OCI-LY7 (cell line): ENCODE results near the gene KNG1. TPM values are rescaled to one million over a fixed set of nuclear protein-coding genes. Genes with fewer than 3 reads are reported as not detected.

ENCODE experiments used
- BruUV-seq: library from RNA; stranded (reverse); fragments of 400-500 nt; replicated peaks from 2 replicates; lab custom pipeline; 2021; lab: Mats Ljungman, UMichigan
- CTCF ChIA-PET: fragments of 300-600 bp; sonication (Branson Sonifier 250); formaldehyde crosslinking; loops from one replicate; lab custom pipeline; 2022; ENCODE audit warnings: antibody characterized with exemption; ENCODE audit not compliant: unreplicated experiment; lab: Charles Lee
- POLR2A ChIA-PET: fragments of 300-600 bp; sonication (Branson Sonifier 250); formaldehyde crosslinking; loops from one replicate; lab custom pipeline; 2022; ENCODE audit warnings: antibody characterized with exemption; lab: Charles Lee
- DNase-seq: peaks from one replicate; pipeline ENCODE4 v3.0.0-alpha.2; 2015; ENCODE audit warnings: low spot score
- H2AFZ ChIP-seq: fragments of 200-600 bp; sonication (generic), shearing (Covaris generic); 2 replicates; pipeline ENCODE4 v1.6.1; 2014; ENCODE audit warnings: mild to moderate bottlenecking, antibody characterized with exemption, low read length, moderate library complexity
- H3K27ac ChIP-seq: fragments of 200-600 bp; sonication (generic); 2 replicates; pipeline ENCODE4 v1.5.1; 2014; ENCODE audit warnings: mixed run types, low read depth, mild to moderate bottlenecking, moderate library complexity, low read length, inconsistent platforms; ENCODE audit not compliant: poor library complexity, severe bottlenecking
- H3K36me3 ChIP-seq: fragments of 200-600 bp; sonication (generic); 2 replicates; pipeline ENCODE4 v1.6.1; 2014; ENCODE audit warnings: mild to moderate bottlenecking, antibody characterized with exemption, low read length, moderate library complexity, mixed read lengths; ENCODE audit not compliant: insufficient read depth
- H3K4me1 ChIP-seq: fragments of 200-600 bp; sonication (generic); 2 replicates; pipeline ENCODE4 v1.5.1; 2014; ENCODE audit warnings: mild to moderate bottlenecking, low read length; ENCODE audit not compliant: insufficient read depth, poor library complexity, severe bottlenecking
- H3K4me2 ChIP-seq: fragments of 200-600 bp; sonication (generic); 2 replicates; pipeline ENCODE4 v1.6.1; 2014; ENCODE audit warnings: mild to moderate bottlenecking, low read length
- H3K4me3 ChIP-seq: fragments of 200-600 bp; sonication (generic); 2 replicates; pipeline ENCODE4 v1.5.1; 2014; ENCODE audit warnings: mild to moderate bottlenecking, low read depth, low read length; ENCODE audit not compliant: poor library complexity, severe bottlenecking
- H3K79me2 ChIP-seq: fragments of 200-600 bp; sonication (generic); 2 replicates; pipeline ENCODE4 v1.6.1; 2016; ENCODE audit warnings: low read depth, mild to moderate bottlenecking, low read length, moderate library complexity, mixed read lengths; ENCODE audit not compliant: insufficient read depth
- H3K9me2 ChIP-seq: fragments of 200-600 bp; sonication (generic); 2 replicates; pipeline ENCODE4 v1.6.1; 2016; ENCODE audit warnings: mild to moderate bottlenecking, low read length, mixed read lengths; ENCODE audit not compliant: insufficient read depth
- H3K9me3 ChIP-seq: fragments of 200-600 bp; sonication (generic); 2 replicates; pipeline ENCODE4 v1.6.1; 2014; ENCODE audit warnings: mild to moderate bottlenecking, mixed run types, low read length, mixed read lengths
- H4K20me1 ChIP-seq: fragments of 200-600 bp; sonication (generic); 2 replicates; pipeline ENCODE4 v1.6.1; 2014; ENCODE audit warnings: mild to moderate bottlenecking, antibody characterized with exemption, low read length, moderate library complexity, mixed read lengths; ENCODE audit not compliant: insufficient read depth
- CTCF ChIP-seq: fragments of 200-600 bp; sonication (generic); conservative IDR thresholded peaks from 2 replicates; pipeline ENCODE4 v1.5.1; 2014; ENCODE audit warnings: mild to moderate bottlenecking, antibody characterized with exemption, low read length, moderate library complexity, mixed read lengths
- EZH2phosphoT487 ChIP-seq: fragments of 200-600 bp; sonication (generic); IDR thresholded peaks from 2 replicates; pipeline ENCODE4 v1.6.1; 2018; ENCODE audit warnings: low read depth, borderline replicate concordance, mild to moderate bottlenecking, mixed run types, antibody characterized with exemption, low read length, moderate library complexity, mixed read lengths
- intact Hi-C: fragments of 100-400 bp; cut with micrococcal nuclease; formaldehyde crosslinking; loops from one replicate; pipeline ENCODE4 v1.10.0; 2022; ENCODE audit not compliant: unreplicated experiment
- total RNA-seq, 2 experiments: library from RNA; depleted of rRNA in 1 of 2; stranded (reverse); fragments of >200 nt in 1 of 2; shearing (Covaris generic) in 1 of 2; gene quantifications; 2 replicates each; pipeline ENCODE4 v1.2.3, GENCODE V29; 2014 to 2022

The KNG1 gene
- total RNA-seq, 2 experiments from 2014 or later = not detected

GRCh38 chr3:186743666-186744065 is 26.5 kb downstream of the KNG1 start:
- CTCF ChIA-PET = no interaction called here
- H3K4me2 ChIP-seq = no peak overlapping the region
- H3K27ac ChIP-seq = no peak overlapping the region
- no peak overlapping the region for H2AFZ ChIP-seq
- no peaks in the 10 kb centered on the region for H4K20me1 ChIP-seq
- H3K4me3 ChIP-seq = no peak overlapping the region
- POLR2A ChIA-PET = interaction anchor here (0.6 kb wide), 1 partner anchor 40 kb away, joined by 3 read pairs; no protein-coding TSS in a partner anchor
- DNase-seq = no peak
- intact Hi-C loops = no loop called here
- no peaks in the 10 kb centered on the region for H3K9me2 ChIP-seq
- no peaks in the 10 kb centered on the region for H3K79me2 ChIP-seq
- H3K4me1 ChIP-seq = no peaks in the 10 kb centered on the region
- H3K9me3 ChIP-seq = no peaks in the 10 kb centered on the region
- BruUV-seq = no TSS peak
- H3K36me3 ChIP-seq = no peaks in the 10 kb centered on the region
- TF ChIP-seq CTCF = no peak
- no peak for TF ChIP-seq EZH2phosphoT487

- ChIA-PET CTCF (no interaction called here), POLR2A (interaction anchor here (0.6 kb wide), 1 partner anchor 37 kb away, joined by 3 read pairs; no protein-coding TSS in a partner anchor)
- Histone ChIP-seq H2AFZ (no peak overlapping the region), H3K9me3 (no peaks in the 10 kb centered on the region), H4K20me1 (no peaks in the 10 kb centered on the region), H3K79me2 (no peaks in the 10 kb centered on the region), H3K36me3 (no peaks in the 10 kb centered on the region), H3K4me2 (no peak overlapping the region), H3K4me1 (no peaks in the 10 kb centered on the region), H3K9me2 (no peaks in the 10 kb centered on the region), H3K4me3 (no peak overlapping the region), H3K27ac (no peak overlapping the region)
- BruUV-seq = no TSS peak
- no peak for TF ChIP-seq EZH2phosphoT487
- TF ChIP-seq CTCF = no peak
- no peak for DNase-seq
- intact Hi-C loops = no loop called here
These were observed 28.8 kb downstream of the KNG1 start for GRCh38 chr3:186746008-186746407.

- no peaks in the 10 kb centered on the region for H3K4me1 ChIP-seq
- no peaks in the 10 kb centered on the region for H3K9me3 ChIP-seq
- no peak for TF ChIP-seq EZH2phosphoT487
- no peak for TF ChIP-seq CTCF
- DNase-seq = no peak
- no peak overlapping the region for H2AFZ ChIP-seq
- no peaks in the 10 kb centered on the region for H3K36me3 ChIP-seq
- H3K9me2 ChIP-seq = no peaks in the 10 kb centered on the region
- intact Hi-C loops = no loop called here
- H3K4me2 ChIP-seq = no peak overlapping the region
- no TSS peak for BruUV-seq
- ChIA-PET POLR2A (interaction anchor here (0.7 kb wide), 1 partner anchor 56 kb away, joined by 3 read pairs; no protein-coding TSS in a partner anchor), CTCF (no interaction called here)
- no peaks in the 10 kb centered on the region for H4K20me1 ChIP-seq
- H3K4me3 ChIP-seq = no peak overlapping the region
- H3K27ac ChIP-seq = no peak overlapping the region
- no peaks in the 10 kb centered on the region for H3K79me2 ChIP-seq
These were observed 33.2 kb downstream of the KNG1 start for GRCh38 chr3:186750316-186750715.
